H9 (cell line): ENCODE measurements around the gene PDZD8. TPM values are rescaled to one million over a fixed set of nuclear protein-coding genes. Genes with fewer than 3 reads are reported as not detected.

ENCODE experiments used
- DNase-seq: peaks from one replicate; pipeline ENCODE4 v3.0.0-alpha.2; 2017
- H2AFZ ChIP-seq: one replicate; pipeline ENCODE4 v1.6.1; 2013; ENCODE audit warnings: mild to moderate bottlenecking, low read length, control low read depth, moderate library complexity
- H2AK5ac ChIP-seq: 2 replicates; pipeline ENCODE4 v1.6.1; 2013; ENCODE audit warnings: low read length, control low read depth, mixed read lengths; ENCODE audit not compliant: insufficient read length
- H2BK120ac ChIP-seq: one replicate; pipeline ENCODE4 v1.6.1; 2013; ENCODE audit warnings: low read depth, mild to moderate bottlenecking, low read length, control low read depth, inconsistent platforms; ENCODE audit not compliant: poor library complexity, severe bottlenecking
- H2BK12ac ChIP-seq: 2 replicates; pipeline ENCODE4 v1.6.1; 2013; ENCODE audit warnings: low read length, control low read depth, mixed read lengths, low read depth; ENCODE audit not compliant: insufficient read length
- H2BK15ac ChIP-seq: 2 replicates; pipeline ENCODE4 v1.6.1; 2013; ENCODE audit warnings: low read depth, low read length, control low read depth
- H2BK20ac ChIP-seq: one replicate; pipeline ENCODE4 v1.6.1; 2013; ENCODE audit warnings: low read depth, mild to moderate bottlenecking, low read length, control low read depth, inconsistent platforms; ENCODE audit not compliant: poor library complexity, severe bottlenecking
- H2BK5ac ChIP-seq: 2 replicates; pipeline ENCODE4 v1.6.1; 2013; ENCODE audit warnings: low read length, control low read depth, mixed read lengths; ENCODE audit not compliant: insufficient read length
- H3K14ac ChIP-seq: 2 replicates; pipeline ENCODE4 v1.6.1; 2013; ENCODE audit warnings: low read length, control low read depth; ENCODE audit not compliant: insufficient read depth
- H3K18ac ChIP-seq: 2 replicates; pipeline ENCODE4 v1.6.1; 2013; ENCODE audit warnings: low read depth, mild to moderate bottlenecking, mixed read lengths, low read length, control low read depth; ENCODE audit not compliant: insufficient read length
- H3K23ac ChIP-seq: 2 replicates; pipeline ENCODE4 v1.6.1; 2013; ENCODE audit warnings: low read length, control low read depth, mixed read lengths, low read depth; ENCODE audit not compliant: insufficient read length
- H3K23me2 ChIP-seq: 2 replicates; pipeline ENCODE4 v1.6.1; 2013; ENCODE audit warnings: low read depth, mild to moderate bottlenecking, mixed read lengths, low read length, control low read depth; ENCODE audit not compliant: insufficient read length, poor library complexity, severe bottlenecking
- H3K27ac ChIP-seq: 2 replicates; pipeline ENCODE4 v1.5.1; 2013; ENCODE audit warnings: low read length, control low read depth, mixed read lengths, low read depth; ENCODE audit not compliant: insufficient read length
- H3K27me3 ChIP-seq: 2 replicates; pipeline ENCODE4 v1.6.1; 2013; ENCODE audit warnings: low read length, control low read depth, inconsistent platforms; ENCODE audit not compliant: insufficient read depth
- H3K4ac ChIP-seq: 2 replicates; pipeline ENCODE4 v1.6.1; 2013; ENCODE audit warnings: low read depth, mild to moderate bottlenecking, control low read depth, inconsistent platforms, low read length, moderate library complexity
- H3K4me1 ChIP-seq: 2 replicates; pipeline ENCODE4 v1.6.1; 2013; ENCODE audit warnings: low read length, control low read depth, inconsistent platforms; ENCODE audit not compliant: insufficient read depth
- H3K4me2 ChIP-seq: 2 replicates; pipeline ENCODE4 v1.6.1; 2013; ENCODE audit warnings: low read length, control low read depth, mixed read lengths; ENCODE audit not compliant: insufficient read length, insufficient read depth
- H3K56ac ChIP-seq: 2 replicates; pipeline ENCODE4 v1.6.1; 2013; ENCODE audit warnings: low read depth, mild to moderate bottlenecking, mixed read lengths, low read length, control low read depth; ENCODE audit not compliant: insufficient read length
- H3K79me1 ChIP-seq: 2 replicates; pipeline ENCODE4 v1.6.1; 2013; ENCODE audit warnings: low read depth, mild to moderate bottlenecking, moderate library complexity, low read length, control low read depth, inconsistent platforms; ENCODE audit not compliant: insufficient read depth, poor library complexity, severe bottlenecking
- H3K79me2 ChIP-seq: 2 replicates; pipeline ENCODE4 v1.6.1; 2013; ENCODE audit warnings: low read length, control low read depth, inconsistent platforms; ENCODE audit not compliant: insufficient read depth
- H3K9ac ChIP-seq: 2 replicates; pipeline ENCODE4 v1.6.1; 2013; ENCODE audit warnings: low read length, control low read depth, mixed read lengths; ENCODE audit not compliant: insufficient read length; ENCODE audit errors: extremely low read depth
- H3K9me3 ChIP-seq: one replicate; pipeline ENCODE4 v1.6.1; 2013; ENCODE audit warnings: low read depth, low read length, inconsistent platforms; ENCODE audit not compliant: control insufficient read depth
- H3T11ph ChIP-seq: one replicate; pipeline ENCODE4 v1.6.1; 2013; ENCODE audit warnings: mild to moderate bottlenecking, low read length, control low read depth, inconsistent platforms
- H4K20me1 ChIP-seq: one replicate; pipeline ENCODE4 v1.6.1; 2013; ENCODE audit not compliant: control insufficient read depth, insufficient read length, insufficient read depth
- H4K5ac ChIP-seq: 2 replicates; pipeline ENCODE4 v1.6.1; 2013; ENCODE audit warnings: low read depth, mild to moderate bottlenecking, mixed read lengths, low read length, control low read depth; ENCODE audit not compliant: insufficient read length
- H4K8ac ChIP-seq: replicated peaks from 2 replicates; pipeline ENCODE4 v1.6.1; 2013; ENCODE audit warnings: low read length, control low read depth, mixed read lengths, low read depth; ENCODE audit not compliant: insufficient read length
- H4K91ac ChIP-seq: 2 replicates; pipeline ENCODE4 v1.6.1; 2013; ENCODE audit warnings: low read depth, mild to moderate bottlenecking, moderate library complexity, mixed read lengths, low read length, control low read depth; ENCODE audit not compliant: insufficient read length
- H3K27ac Mint-ChIP-seq, 3 experiments: 2 replicates in 2 of 3; 3 replicates in 1 of 3; pipeline ENCODE4 v1.8.0; 2020 to 2021; ENCODE audit warnings: mixed read lengths in 3 of 3, mild to moderate bottlenecking in 1 of 3, moderate library complexity in 1 of 3
- H3K27me3 Mint-ChIP-seq: 2 replicates; pipeline ENCODE4 v1.8.0; 2021; ENCODE audit warnings: low read depth, mild to moderate bottlenecking, moderate library complexity, mixed read lengths
- H3K36me3 Mint-ChIP-seq, 3 experiments: 2 replicates in 2 of 3; 3 replicates in 1 of 3; pipeline ENCODE4 v1.8.0; 2020 to 2021; ENCODE audit warnings: low read depth in 3 of 3, mixed read lengths in 3 of 3; ENCODE audit not compliant: insufficient read depth in 1 of 3
- H3K4me1 Mint-ChIP-seq, 2 experiments: 2 replicates each; pipeline ENCODE4 v1.8.0; 2020; ENCODE audit warnings: mixed read lengths in 2 of 2
- H3K4me3 Mint-ChIP-seq, 2 experiments: 2 replicates in 1 of 2; 3 replicates in 1 of 2; pipeline ENCODE4 v1.8.0; 2020 to 2021; ENCODE audit warnings: mild to moderate bottlenecking in 2 of 2, mixed read lengths in 2 of 2, moderate library complexity in 1 of 2
- H3K9me3 Mint-ChIP-seq, 2 experiments: 2 replicates in 1 of 2; 3 replicates in 1 of 2; pipeline ENCODE4 v1.8.0; 2020; ENCODE audit warnings: mild to moderate bottlenecking in 2 of 2, mixed read lengths in 2 of 2, moderate library complexity in 1 of 2
- WGBS: extraction: QIAGEN DNeasy Blood & Tissue Kit; methylation state at CpG from one replicate; pipeline ENCODE4 v1.1.7; 2013; ENCODE audit warnings: missing lambda C conversion rate, low lambda C conversion rate, mixed read lengths; ENCODE audit not compliant: insufficient read length; ENCODE audit errors: extremely low coverage; 5-methylcytosine and 5-hydroxymethylcytosine counted together
- total RNA-seq: library from RNA; stranded (reverse); gene quantifications from 2 replicates; pipeline ENCODE4 v1.2.1, GENCODE V29; 2021
- TF ChIP-seq, protein P1 (sequence below): fragments of 200-600 bp; sonication (generic); conservative IDR thresholded peaks from 3 replicates; pipeline ENCODE4 v1.8.0; 2021; ENCODE audit warnings: antibody characterized with exemption, mild to moderate bottlenecking

PDZD8 gene
- total RNA-seq, 1 experiment from 2014 or later: 38.2 TPM

DNA sequence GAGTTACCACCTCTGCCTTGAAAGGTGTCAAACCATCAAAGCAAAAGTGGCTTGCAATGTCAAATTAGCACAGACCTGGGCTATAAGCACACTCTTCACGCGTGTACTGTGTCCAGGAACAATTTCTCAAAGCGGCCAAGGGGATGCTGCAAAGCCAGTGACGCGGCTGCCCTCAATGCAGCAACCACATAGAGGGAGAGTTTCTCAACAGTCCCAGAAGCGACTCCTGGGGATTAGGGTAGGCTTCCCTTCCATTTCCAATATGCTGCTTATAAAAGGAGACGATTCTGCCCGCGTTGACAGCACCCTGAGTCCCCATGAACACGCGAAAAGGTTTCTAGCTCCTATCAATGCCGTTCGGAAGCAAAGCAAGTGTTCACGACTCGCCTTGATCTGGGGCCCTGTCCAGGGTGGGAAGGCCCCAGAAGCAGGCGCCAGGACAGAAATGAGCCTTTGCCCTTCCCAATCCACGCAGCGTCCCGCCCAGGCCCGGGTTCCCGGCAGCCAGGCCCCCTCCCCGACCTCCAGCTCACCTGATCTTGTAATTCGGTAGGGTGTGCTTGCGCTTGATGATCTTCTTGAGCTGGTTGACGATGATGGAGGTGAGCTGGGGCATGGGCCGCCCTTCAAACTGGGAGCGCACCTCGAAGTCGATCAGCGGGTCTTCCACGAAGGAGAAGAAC is 1.3 kb downstream of the PDZD8 start:
- H3K27ac Mint-ChIP-seq: 0 out of 7 replicates have a peak overlapping the region, but pooled peaks of 1 of the 3 experiments have one; percentile 61
- no CpG with 5 or more reads among the region's 31 CpGs for WGBS
- Histone ChIP-seq H3K9ac (peak overlapping the region; percentile 44), H2BK20ac (no peak overlapping the region), H3T11ph (no peak overlapping the region), H3K23ac (no peak overlapping the region), H4K8ac (no peak overlapping the region), H3K9me3 (no peaks in the 10 kb centered on the region), H2BK15ac (no peak overlapping the region), H4K91ac (no peak overlapping the region), H3K79me1 (peaks cover 5% of the 10 kb centered on the region), H4K5ac (no peak overlapping the region), H3K14ac (peak overlapping the region; percentile 58; the same call in 1 of the 2 replicates), H3K4me1 (peaks cover 4% of the 10 kb centered on the region; the same call in 1 of the 2 replicates), H3K23me2 (peaks cover 18% of the 10 kb centered on the region), H4K20me1 (no peaks in the 10 kb centered on the region), H2BK120ac (no peak overlapping the region), H3K79me2 (peaks cover 20% of the 10 kb centered on the region; the same call in 1 of the 2 replicates), H2BK5ac (no peak overlapping the region), H2AFZ (no peak overlapping the region), H2AK5ac (no peak overlapping the region), H3K18ac (no peak overlapping the region), H3K4ac (no peak overlapping the region), H2BK12ac (no peak overlapping the region), H3K27ac (no peak overlapping the region), H3K27me3 (no peaks in the 10 kb centered on the region; the same call in 1 of the 2 replicates), H3K4me2 (peak overlapping the region; percentile 65), H3K56ac (no peak overlapping the region)
- DNase-seq: peak; percentile 30
- H3K36me3 Mint-ChIP-seq: peaks cover 4 to 16% (median 5%) of the 10 kb centered on the region in 3 experiments; a peak in 6 of 7 replicates
- TF ChIP-seq, protein P1, sequence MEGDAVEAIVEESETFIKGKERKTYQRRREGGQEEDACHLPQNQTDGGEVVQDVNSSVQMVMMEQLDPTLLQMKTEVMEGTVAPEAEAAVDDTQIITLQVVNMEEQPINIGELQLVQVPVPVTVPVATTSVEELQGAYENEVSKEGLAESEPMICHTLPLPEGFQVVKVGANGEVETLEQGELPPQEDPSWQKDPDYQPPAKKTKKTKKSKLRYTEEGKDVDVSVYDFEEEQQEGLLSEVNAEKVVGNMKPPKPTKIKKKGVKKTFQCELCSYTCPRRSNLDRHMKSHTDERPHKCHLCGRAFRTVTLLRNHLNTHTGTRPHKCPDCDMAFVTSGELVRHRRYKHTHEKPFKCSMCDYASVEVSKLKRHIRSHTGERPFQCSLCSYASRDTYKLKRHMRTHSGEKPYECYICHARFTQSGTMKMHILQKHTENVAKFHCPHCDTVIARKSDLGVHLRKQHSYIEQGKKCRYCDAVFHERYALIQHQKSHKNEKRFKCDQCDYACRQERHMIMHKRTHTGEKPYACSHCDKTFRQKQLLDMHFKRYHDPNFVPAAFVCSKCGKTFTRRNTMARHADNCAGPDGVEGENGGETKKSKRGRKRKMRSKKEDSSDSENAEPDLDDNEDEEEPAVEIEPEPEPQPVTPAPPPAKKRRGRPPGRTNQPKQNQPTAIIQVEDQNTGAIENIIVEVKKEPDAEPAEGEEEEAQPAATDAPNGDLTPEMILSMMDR: no peak
- peaks cover 26 to 39% of the 10 kb centered on the region in 2 experiments for H3K4me1 Mint-ChIP-seq
- H3K4me3 Mint-ChIP-seq: peak overlapping the region; percentile 88 to 97
- peaks cover 31% of the 10 kb centered on the region for H3K27me3 Mint-ChIP-seq
- no peaks in the 10 kb centered on the region for H3K9me3 Mint-ChIP-seq
